GM12864 (cell line): ENCODE results near the gene SOBP.

Source experiments
- DNase-seq: peaks from one replicate; pipeline ENCODE4 v3.0.0-alpha.2; 2011; ENCODE audit warnings: low read depth
- H3K4me3 ChIP-seq: 2 replicates; pipeline ENCODE4 v1.5.1; 2011; ENCODE audit warnings: mild to moderate bottlenecking, low read depth, low read length, control low read depth
- TF ChIP-seq, protein P1 (sequence below): IDR thresholded peaks from 2 replicates; pipeline ENCODE4 v1.5.1; 2011; ENCODE audit warnings: low read depth, mild to moderate bottlenecking, moderate library complexity, low read length, control low read depth, inconsistent platforms; ENCODE audit errors: missing control alignments

SOBP gene

DNA sequence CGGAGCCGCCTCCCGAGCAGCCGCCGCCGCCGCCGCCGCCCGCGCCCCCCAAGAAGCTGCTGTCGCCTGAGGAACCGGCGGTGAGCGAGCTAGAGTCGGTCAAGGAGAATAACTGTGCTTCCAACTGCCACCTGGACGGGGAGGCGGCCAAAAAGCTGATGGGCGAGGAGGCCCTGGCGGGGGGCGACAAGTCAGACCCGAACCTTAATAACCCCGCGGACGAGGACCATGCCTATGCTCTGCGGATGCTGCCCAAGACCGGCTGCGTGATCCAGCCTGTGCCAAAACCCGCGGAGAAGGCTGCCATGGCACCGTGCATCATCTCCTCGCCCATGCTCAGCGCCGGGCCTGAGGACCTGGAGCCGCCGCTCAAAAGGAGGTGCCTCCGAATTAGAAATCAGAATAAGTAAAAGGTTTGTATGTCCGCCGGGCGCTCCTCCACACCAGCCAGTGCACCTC, 145.2 kb downstream of the SOBP start:
- DNase-seq = no peak
- H3K4me3 ChIP-seq = no peak overlapping the region
- TF ChIP-seq, protein P1, sequence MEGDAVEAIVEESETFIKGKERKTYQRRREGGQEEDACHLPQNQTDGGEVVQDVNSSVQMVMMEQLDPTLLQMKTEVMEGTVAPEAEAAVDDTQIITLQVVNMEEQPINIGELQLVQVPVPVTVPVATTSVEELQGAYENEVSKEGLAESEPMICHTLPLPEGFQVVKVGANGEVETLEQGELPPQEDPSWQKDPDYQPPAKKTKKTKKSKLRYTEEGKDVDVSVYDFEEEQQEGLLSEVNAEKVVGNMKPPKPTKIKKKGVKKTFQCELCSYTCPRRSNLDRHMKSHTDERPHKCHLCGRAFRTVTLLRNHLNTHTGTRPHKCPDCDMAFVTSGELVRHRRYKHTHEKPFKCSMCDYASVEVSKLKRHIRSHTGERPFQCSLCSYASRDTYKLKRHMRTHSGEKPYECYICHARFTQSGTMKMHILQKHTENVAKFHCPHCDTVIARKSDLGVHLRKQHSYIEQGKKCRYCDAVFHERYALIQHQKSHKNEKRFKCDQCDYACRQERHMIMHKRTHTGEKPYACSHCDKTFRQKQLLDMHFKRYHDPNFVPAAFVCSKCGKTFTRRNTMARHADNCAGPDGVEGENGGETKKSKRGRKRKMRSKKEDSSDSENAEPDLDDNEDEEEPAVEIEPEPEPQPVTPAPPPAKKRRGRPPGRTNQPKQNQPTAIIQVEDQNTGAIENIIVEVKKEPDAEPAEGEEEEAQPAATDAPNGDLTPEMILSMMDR = no peak

DNA sequence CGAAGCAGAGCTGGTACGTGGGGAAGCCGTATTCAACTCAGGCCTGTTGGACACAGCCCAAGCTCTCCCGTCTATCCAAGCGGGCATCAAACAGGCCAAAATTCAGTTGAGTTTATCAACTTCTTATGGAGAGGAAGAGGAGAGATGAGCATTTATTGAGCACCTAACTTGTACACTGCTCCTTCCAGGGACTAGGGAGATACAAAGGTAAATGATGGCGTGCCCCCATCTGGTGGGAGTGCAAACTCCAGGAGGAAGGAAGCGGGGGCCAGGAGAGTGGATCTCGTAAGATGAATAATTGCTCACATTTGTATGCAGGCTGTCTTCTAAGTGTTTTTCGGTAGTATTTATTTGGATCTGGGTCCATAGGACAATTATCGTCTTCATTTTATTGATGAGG, 146.6 kb downstream of the SOBP start:
- H3K4me3 ChIP-seq = no peak overlapping the region
- TF ChIP-seq, protein P1 = no peak
- no peak for DNase-seq

DNA sequence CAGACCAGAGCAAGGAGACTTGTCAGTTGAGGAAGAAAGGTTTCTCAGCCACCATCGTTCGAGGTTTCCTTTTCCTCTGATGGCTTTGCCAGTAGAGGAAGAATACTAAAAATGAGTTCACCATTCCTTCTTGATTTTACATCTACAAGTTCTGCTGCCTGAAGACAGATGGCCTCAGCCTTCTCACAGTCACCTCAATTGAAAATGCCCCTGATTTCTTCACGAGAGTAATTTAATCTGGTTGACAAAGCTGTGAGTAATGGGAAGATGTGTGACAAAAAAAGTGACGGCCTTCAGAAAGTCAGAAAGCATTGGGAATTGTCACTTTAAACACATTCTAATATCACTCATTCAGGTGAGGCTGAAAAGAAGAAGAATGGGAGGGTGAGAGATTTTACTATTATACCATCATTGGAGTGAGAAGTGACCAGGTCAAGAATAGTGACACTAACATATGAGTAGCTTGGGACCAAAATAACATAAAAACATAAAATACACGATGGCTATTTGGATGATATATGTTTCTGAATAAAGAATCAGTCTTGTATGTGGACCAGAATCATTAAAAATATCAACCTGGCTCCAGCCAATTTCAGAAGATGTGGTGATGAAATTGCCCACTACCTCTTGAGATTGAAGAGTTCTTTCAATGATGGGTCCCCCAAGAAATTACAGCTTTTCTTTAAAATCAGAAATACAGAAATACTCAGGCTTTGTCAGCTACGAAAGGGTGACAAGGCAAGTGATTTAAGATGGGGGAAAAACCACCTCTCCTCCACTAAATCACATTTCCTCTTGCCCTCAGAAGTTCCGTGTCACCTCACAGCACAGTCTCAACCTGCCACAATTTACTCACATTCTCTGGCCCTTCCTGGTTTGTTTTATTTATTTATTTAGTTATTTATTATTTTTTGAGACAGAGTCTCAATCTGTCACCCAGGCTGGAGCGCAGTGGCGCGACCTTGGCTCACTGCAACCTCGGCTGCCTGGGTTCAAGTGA, 147.7 kb downstream of the SOBP start:
- H3K4me3 ChIP-seq = no peak overlapping the region
- TF ChIP-seq, protein P1 = no peak
- no peak for DNase-seq

DNA sequence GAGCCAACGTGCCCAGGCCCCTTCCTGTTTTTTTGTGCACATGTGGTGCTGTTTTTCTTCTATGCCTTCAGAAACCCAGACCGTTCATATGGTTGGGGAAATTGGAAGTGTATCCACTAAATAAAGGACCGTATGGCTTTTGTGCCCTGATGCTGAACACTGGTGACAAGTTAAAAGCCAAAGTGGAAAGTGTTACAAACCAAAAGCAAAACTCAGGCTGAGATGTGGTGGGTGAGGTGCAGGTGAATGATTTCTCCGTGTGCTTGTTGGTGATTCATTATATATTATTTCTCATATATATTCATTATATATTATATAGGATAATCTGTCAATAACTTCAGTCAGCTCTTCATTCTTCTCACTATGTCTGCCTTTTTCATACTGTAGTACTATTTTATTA, 148.6 kb downstream of the SOBP start:
- no peak for DNase-seq
- H3K4me3 ChIP-seq = no peak overlapping the region
- TF ChIP-seq, protein P1 = no peak

DNA sequence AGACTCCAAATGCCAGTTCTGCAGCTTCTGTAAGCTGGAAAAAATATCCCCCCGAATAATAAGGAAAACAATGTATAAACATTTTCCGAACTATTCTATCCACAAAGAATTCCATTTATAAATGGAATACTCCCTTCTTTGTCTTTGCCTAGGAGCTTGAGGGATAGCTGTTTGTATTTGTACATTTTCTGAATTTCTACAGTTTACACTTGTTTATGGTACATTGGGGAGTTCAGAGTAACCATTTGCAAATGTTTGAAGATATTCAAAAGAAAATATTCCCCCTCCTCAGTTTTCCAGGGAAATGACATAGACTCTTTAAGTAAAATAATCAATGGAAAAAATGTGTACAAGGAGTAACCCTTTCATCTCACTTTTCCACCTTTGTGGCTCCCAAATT, 149.6 kb downstream of the SOBP start:
- no peak overlapping the region for H3K4me3 ChIP-seq
- TF ChIP-seq, protein P1 = no peak
- no peak for DNase-seq

DNA sequence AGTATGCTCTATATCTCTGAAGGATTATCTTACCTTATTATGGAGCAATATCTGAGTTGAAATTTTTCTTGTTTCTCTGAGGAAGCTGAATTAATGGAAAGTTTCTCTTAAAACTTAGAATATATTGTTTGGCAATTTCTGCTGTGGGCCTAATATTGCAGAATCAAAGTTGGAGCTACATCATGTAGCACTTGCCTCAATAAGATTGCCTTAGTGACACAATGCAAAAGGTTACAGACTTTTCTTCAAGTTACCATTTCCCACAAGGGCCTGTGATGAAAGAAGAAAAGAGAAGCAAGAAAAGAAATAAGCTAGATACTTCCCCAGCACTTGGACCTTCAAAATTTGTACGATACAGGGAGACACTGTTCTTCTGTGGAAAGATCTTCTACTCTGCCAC, 151.2 kb downstream of the SOBP start:
- TF ChIP-seq, protein P1 = no peak
- DNase-seq = no peak
- H3K4me3 ChIP-seq = no peak overlapping the region

DNA sequence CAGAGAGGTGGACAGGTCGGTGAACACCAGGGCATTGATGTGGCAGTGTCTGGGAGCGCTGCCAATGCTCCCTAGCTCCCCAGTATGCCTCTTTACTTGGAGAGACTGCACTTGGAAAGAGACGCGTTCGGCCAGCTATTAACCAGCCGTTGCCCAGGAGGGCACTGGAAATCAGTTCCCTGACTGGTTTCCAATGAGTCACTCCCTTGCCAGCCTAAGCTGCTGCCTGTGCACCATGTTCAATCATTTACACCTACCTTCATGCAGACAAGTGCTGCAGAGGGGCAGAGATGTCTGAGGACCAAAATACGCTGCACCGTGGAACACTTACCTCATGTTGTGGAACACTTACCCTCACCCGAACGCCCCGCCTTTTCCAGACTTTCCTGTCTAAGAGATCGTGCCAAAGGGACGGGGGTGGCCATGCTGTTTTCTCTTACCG, 151.6 kb downstream of the SOBP start:
- H3K4me3 ChIP-seq = no peak overlapping the region
- TF ChIP-seq, protein P1 = no peak
- no peak for DNase-seq
